H1 (cell line): ENCODE data around the gene RGCC. TPM values are rescaled to one million over a fixed set of nuclear protein-coding genes. Genes with fewer than 3 reads are reported as not detected.

Experiments
- BCL11A ChIP-seq, 2 experiments: IDR thresholded peaks; one replicate each; pipeline ENCODE4 v1.6.1; 2011; ENCODE audit warnings: low read depth in 2 of 2, low read length in 2 of 2, mild to moderate bottlenecking in 2 of 2
- CREB1 ChIP-seq: IDR thresholded peaks from 2 replicates; pipeline ENCODE4 v1.6.1; 2012; ENCODE audit warnings: inconsistent platforms
- POLR2AphosphoS5 ChIP-seq: IDR thresholded peaks from 2 replicates; pipeline ENCODE4 v1.6.1; 2011; ENCODE audit warnings: low read depth, low read length
- POU5F1 ChIP-seq: IDR thresholded peaks from 2 replicates; pipeline ENCODE4 v1.6.1; 2011; ENCODE audit warnings: low read depth, mild to moderate bottlenecking, low read length, moderate library complexity
- SAP30 ChIP-seq: fragments of 300-600 bp; sonication (generic); IDR thresholded peaks from 2 replicates; pipeline ENCODE4 v1.7.1; 2012; ENCODE audit warnings: low read length, moderate library complexity, mild to moderate bottlenecking, inconsistent platforms; ENCODE audit not compliant: insufficient read depth, insufficient replicate concordance
- USF2 ChIP-seq: IDR thresholded peaks from 2 replicates; pipeline ENCODE4 v1.6.1; 2011; ENCODE audit warnings: low read length, improper control_type of control experiment
- polyA plus RNA-seq, 7 experiments: library from polyadenylated mRNA; depleted of rRNA in 3 of 7; stranded (reverse) in 5 of 7; unstranded in 2 of 7; fragments of >200 nt in 5 of 7; fragments of 200-250 nt in 2 of 7; gene quantifications; 1 replicate in 5 of 7; 2 replicates in 1 of 7; 4 replicates in 1 of 7; pipeline versions ENCODE4 v1.2.1 to v1.2.3, GENCODE V29; 2011 to 2013; ENCODE audit warnings: missing spikeins in 2 of 7, mixed read lengths in 2 of 7
- total RNA-seq: library from RNA; stranded (reverse); fragmentation: NEBNext Ultra II Directional; extraction: Animal tissue kit (Norgen Biotek cat#: 25700); gene quantifications from 2 replicates; pipeline ENCODE4 v1.2.1, GENCODE V29; 2021
- TF ChIP-seq, protein P1 (sequence below): IDR thresholded peaks from 2 replicates; pipeline ENCODE4 v1.6.1; 2012; ENCODE audit warnings: inconsistent platforms

Gene RGCC
- total and polyA plus RNA-seq, 2 of the 8 experiments (the other 6 are each of a cell fraction or from before 2014, with no cell fraction given): 0.41 TPM; not detected in 1

GRCh38 chr13:41494202-41494601, 36.9 kb downstream of the RGCC start (continued):
- no peak for TF ChIP-seq USF2
- TF ChIP-seq POLR2AphosphoS5: no peak
- TF ChIP-seq, protein P1, sequence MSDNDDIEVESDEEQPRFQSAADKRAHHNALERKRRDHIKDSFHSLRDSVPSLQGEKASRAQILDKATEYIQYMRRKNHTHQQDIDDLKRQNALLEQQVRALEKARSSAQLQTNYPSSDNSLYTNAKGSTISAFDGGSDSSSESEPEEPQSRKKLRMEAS: no peak
- TF ChIP-seq SAP30: no peak
- no peak for TF ChIP-seq BCL11A (IDR thresholded peaks at IDR 0.05; ENCODE audit: low read depth in 2 of 2, low read length in 2 of 2)
- no peak for TF ChIP-seq CREB1
- no peak for TF ChIP-seq POU5F1
